Medulla oblongata (tissue), 1 donor: ENCODE results near the gene BRD4.
A peak's percentile ranks its signal among the peaks of the same experiment; 100 is the strongest.

ENCODE experiments used
- DNase-seq: peaks from one replicate; pipeline ENCODE4 v3.0.0-alpha.2; 2015; ENCODE audit errors: extremely low spot score

The BRD4 gene

DNA sequence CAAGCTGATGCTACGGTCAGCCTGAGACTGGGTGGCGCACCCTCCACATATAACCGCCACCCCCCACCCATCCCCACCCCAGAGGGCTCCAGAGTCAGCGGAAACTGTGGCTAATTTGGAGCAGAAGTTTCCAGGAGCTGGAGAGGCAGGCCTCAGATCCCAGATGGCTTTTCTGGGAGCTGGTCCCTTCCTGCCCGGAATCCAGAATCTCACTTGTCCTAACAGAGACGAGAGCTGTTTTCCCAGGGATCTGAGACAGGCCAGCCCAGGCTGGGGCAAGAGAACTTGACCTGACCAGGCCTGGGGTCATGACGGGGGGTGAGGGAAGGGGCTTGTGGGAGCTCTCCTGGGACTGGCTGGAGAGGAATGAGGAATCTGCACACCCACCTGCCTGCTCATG, 106.6 kb downstream of the BRD4 start:
- DNase-seq: no peak

DNA sequence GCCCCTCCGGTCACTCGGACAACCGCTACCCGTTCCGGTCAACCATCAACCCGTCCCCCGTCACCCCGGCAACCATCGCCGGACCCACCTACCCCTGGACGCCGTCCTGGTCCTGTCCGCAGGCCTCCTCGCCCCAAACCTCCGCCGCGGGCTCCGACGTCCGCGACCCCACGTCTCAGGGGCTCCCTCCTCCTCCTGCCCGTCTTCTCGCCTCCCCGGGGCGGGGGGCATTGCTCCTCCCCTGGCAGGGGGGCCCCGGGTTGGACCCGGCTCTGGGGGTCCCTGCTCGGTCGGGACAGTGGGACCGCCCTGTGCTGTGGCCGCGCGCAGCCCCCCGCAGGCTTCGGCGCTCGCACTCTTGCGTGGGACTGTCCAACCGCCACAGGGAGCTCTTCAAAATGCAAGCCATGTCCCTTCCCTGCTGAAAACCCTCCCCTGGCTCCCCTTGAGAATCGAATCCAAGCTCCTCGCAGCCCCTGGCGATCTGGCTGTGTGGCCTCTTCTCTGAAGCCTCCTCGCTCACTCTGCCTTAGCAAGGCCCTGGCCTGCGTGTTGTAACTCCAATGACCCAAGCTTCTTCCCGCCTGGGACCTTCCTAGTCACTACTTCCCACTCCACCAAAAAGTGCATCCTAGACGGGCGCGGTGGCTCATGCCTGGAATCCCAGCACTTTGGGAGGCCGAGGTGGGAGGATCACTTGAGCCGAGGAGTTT, 108.5 kb downstream of the BRD4 start:
- peak; percentile 42 for DNase-seq

DNA sequence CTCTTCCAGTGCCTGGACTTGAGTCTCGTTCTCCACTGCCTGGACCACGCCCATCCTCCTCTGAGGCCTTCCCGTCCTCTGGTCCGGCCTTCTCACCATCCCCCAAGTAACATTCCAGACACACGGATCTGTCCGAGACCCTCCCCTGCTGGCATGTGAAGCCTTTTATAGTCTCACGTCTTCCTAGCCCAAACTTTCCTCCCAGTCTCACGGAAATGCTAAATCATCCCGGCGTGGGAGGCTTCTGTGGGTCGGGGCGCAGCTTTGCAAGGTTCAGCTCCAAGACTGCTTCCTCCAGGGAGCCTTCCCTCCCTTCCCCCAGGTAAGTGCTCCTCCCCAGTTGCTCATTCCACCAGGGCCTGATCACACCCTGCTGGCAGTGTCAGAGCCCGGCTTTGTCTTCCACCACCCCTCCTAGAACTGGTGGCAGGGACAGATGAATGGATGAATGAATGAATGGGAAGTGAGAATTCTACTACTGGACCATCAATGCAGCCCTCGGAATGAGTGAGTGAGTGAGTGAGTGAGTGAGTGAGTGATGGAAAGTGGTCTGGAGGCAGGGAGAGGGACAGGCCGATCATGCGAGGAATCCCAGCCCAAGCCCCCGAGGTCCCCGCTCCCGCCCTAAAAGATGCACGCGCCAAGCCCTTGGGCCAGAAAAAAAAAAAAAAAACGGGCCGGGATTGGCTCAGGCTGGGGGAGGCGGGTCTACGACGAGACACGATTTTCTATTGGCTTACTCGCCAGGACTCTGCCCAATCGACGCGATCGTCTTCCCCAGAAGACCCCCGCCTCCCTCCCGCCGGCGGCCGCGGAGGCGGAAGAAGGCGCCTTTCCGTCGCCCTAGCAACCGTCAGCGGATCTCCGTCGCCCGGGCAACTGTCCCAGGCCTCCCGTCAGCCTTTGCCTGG, 109.3 kb downstream of the BRD4 start:
- peak; percentile 95 for DNase-seq

DNA sequence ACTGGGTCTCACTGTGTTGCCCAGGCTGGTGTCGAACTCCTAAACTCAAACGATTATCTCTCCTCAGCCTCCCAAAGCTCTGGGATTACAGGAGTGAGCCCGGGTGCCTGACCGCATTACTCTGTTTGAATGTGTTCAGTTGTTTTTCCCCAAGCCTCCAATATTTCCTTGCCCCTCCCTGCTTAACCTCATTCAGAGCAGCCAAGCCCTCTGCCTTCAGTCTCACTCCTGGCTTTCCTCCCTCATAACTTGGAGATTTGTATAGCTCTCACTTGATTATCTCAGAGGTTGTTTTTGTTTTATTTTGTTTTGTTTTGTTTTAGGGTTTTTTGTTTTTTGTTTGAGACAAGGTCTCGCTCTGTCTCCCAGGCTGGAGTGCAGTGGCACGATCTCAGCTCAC, 111.5 kb downstream of the BRD4 start:
- DNase-seq: no peak

DNA sequence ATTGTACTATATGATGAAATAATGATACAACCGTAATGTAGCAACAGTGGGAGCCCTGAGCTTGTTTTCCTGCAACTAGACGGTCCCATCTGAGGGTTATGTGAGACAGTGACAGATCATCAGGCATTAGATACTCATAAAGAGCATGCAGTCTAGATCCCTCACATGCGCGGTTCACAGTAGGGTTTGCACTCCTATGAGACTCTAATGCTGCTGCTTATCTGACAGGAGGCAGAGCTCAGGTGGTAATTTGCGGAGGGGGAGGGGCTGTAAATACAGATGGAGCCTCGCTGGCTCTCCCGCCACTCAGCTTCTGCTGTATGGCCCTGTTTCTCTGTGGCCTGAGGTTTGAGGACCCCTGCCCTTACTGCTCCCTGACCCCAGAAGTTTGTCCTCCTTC, 113.8 kb downstream of the BRD4 start:
- no peak for DNase-seq

DNA sequence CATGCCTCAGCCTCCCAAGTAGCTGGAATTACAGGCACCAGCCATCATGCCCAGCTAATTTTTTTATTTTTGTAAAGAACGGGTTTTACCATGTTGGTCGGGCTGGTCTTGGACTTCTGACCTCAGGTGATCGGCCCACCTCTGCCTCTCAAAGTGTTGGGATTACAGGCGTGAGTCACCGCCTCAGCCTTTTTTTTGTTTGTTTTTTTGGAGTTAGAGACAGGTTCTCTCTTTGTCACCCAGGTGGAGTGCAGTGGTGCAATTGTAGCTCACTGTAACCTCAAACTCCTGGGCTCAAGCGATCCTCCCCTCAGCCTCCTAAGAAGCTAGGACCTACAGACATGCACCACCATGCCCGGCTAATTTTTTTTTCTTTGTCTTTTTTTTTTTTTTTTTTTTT, 116.0 kb downstream of the BRD4 start:
- no peak for DNase-seq

DNA sequence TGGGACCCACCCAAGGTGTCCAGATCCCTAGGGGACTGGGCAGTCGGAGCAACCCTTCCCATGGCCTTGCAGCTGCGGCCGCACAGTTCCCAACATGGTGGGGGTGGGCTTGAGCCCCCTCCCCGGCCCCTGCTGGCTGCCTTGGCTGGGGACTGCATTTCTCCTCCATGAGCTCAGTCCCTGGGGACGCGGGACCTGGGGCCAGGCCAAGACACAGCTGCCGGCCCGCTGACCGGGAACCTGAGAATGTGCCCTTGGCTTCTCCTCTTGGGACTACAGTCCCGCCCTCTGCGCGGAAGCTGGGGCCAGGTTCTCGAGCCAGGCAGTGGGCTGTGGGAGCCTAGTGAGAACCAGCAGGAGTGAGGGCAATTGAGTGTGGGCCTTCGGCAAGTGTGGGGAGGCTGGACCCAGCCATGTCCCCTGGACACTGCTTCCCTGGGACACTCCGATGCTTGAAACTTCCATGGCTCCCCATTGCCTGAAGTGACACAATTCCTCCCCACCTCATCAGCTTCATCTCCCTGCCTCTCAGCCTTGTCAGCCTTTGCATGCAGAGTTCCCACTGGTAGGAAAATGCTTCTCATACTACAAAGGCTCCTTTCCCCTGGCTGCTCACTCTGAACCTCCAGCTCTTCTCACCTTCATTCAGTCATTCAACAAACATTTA, 118.5 kb downstream of the BRD4 start:
- no peak for DNase-seq

DNA sequence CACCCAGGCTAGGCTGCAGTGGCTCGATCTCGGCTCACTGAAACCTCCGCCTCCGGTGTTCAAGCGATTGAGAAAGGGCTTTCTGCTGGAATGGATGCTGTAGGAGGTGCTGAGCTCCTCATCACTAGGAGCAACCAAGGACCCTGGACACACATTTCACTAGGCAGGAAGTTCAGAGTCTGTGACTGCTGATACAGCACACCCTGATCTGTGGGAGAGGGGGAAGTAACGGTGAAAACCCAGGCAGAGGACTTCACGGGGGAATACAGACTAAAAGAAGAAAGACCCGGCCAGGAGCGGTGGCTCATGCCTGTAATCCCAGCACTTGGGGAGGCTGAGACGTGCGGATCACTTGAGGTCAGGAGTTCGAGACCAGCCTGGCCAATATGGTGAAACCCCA, 119.6 kb downstream of the BRD4 start:
- no peak for DNase-seq

DNA sequence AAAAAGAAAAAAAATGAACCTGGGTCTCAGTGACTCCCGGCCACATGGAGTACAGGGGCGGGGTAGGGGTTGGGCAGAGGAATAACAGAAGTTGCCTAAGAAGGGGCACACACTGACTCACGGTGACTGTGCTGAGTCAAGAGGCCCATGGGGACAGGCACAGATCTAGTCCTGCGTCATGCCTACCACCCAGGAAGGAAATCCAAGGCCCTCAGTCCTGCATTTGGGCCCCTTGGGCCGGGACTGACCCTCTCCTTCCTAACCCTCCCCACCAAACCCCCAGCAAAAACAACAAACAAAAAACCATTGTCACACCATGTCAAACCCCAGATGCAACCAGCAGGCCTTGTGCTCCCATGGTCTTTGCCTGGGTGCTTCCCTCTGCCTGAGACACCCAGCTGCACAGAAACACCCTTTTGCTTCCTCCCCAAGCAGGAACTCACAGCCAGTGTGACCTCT, 122.0 kb downstream of the BRD4 start:
- DNase-seq: no peak

DNA sequence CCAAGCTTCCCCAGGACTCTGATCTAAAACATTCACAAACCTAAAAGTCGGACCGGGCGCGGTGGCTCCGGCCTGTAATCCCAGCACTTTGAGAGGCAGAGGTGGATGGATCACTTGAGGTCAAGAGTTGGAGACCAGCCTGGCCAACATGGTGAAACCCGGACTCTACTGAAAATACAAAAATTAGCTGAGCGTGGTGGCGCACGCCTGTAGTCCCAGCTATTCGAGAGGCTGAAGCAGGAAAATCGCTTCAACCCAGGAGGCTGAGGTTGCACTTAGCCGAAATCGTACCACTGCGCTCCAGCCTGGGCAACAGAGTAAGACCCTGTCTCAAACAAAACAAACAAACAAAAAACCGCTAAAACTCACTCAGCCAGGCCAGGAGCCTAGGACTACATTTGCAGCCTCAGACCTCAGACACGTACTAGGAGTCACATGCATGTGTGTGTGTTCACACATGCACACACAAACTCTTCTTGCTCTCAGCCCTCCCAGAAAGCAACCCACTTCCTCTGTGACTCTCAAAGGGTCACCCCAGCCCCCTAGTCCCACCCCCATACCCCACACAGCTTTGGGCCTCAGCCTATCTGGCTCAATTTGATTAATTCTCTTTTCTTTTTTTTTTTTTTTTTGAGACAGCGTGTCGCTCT, 130.8 kb downstream of the BRD4 start:
- no peak for DNase-seq

DNA sequence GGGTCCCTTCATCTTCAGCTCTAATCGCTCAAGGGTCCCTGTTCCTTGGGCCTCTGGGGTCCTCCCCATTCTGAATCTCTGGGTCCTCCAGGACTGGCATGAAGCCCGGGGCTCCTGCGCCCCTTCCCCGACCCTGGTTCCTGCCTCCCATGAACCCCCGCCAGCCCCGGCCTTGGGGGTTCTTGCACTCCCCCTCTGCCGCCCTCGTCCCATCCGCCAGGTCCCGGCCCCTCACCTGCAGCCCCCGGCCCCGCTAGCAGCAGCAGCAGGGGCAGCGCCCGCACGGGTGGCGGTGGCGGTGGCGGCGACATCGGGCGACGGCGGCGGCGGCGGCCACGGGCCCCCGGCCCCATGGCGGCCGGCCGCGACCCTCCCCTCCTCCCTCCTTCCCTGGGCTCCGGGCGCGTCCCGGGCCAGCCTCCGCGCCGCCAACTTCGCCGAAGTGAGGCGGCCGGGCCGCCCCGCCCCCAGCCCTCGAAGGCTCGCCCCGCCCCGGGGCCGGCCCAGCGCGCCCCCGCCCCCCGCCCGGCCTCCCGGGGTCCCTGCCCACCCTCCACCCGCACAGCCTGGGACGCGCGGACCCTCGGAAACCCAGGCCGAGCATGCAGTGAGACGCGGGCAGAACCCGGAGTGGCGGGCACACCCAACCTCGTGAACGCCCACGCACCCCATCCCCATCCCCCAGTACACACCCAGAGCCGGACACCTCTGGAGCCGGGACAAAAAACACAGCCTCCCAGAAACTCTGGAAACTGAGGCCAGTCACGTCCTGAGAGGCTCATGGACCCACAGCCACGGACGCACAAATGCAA, 131.6 kb downstream of the BRD4 start, which contains the start of gene NOTCH3:
Gene NOTCH3 (minus strand): TSS at position 443 of the 812 bp plus-strand sequence. CDS start 90 bp downstream, at position 353.
- no peak for DNase-seq

DNA sequence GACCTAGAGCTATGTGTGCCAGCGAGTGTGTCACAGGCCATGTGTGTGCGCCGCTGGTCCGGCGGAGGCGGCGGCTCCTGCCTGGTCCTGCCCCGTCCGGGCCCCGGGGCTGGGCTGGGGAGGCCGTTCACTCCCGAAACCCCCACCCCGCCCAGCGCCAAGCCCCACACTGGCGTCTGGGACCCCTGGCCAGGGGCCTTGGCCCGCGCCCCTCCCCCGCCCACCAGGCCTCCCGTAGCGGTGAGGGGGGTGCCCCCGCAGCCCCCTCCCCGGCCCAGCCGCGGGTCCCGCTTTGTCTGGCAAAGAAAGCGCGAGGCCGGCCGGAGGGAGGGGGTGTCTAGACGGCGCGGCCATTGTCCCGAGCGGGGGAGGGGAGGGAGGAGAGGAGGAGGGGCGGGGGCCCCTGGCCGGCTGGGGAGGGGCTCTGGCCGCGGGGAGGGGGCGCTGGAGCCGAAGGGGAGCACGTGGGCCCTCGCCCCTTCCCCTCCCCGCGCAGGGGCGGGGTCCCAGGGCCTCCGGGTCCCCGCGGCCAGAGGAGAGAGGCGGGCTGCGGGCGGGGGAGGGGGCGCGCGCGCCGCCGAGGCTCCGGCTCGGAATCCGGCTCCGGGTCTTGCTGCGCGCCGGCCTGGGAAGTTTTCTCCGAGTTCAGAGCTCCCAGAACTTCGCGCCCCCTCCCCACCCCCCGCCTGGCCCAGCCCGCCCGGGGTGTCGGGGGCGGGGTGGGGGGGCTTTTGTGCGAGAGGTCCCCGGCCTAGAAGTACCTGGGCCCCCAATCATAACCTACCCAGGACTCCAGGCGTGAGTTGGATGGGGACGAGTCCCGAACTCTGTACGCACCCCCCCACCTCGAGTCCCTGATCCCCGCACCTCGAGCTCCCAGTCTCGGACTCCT, 132.4 kb downstream of the BRD4 start:
- no peak for DNase-seq

DNA sequence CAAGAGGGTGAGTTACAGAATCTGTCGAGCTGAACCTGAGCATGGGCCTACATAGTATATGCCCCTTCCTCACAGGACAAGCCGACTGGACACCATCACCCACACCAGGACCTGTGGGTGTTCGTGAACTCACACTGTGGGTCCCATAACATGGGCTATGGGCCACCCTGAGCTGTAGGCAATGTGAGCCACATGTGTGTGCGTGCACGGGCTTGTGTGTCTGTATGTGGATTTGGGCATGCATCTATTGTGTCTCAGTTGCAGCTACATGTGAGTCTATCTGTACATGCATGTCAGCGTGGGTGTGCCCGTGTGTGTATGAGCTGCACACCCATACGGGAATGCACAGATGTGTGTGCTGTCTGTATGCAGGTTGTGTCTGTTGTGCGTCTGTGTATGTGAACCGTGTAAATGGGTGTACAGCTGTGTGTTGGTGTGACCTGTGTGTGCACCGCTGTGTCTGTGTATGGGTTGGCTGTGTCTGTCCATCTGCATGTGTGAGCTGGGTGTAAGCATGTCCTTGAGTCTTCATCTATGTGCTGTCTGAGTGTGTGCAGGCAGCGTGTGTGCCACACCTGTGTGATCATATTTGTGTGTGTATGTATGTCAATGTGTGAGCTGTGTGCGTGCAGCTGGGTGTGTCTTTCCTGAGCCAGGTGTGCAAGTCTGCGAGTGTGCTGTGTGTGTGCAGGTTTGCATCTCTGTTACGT, 133.2 kb downstream of the BRD4 start:
- no peak for DNase-seq

DNA sequence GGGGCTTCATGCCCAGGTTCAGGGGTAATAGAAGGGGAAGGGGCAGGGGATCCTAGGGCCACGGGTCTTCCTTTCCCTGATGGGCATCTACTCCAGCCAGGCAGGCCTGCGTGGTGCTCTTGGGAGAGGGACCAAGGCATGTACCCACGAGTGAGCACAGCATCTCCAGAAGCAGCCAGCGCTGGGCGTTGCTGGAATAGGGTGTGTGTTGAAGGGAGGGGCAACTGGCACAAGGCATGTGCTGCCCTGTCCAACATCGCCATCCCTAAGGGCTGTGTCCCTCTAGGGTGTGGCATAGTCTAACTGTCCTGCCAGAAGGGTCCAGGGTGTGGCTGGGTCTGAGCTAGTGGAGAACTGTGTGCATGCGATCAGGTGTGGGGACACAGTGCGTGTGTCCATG, 134.4 kb downstream of the BRD4 start:
- no peak for DNase-seq

DNA sequence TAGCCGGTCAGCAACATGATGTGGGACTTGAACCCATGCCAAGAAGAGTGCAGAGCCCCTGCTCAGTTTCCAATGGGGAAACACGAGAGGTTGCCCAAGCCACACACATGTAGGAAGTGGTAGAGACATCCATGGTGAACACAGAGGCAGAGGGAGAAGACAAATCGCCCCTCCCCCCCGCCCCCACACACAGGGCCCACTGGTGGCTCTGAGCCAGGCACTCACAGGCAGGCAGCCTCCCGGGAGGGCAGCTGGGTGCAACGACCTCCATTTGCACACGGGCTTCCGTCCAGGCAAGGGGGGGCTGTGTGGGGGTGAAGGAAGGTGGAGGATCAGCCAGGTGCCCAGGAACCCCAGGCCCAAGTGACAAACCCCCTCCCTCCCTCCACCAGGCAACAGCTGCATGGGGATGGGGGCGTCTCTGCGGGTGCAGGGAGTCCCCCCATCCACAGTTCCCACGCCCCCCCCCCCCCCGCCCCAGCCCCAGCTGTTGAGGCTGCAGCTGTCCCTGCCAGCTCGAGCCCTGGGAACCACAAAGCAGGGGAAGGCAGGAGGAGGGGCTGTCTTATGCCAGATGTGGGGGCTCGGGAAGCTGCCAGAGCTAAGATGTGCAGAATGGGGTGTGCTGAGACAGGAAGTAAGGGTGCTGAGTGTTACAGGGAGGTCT, 134.9 kb downstream of the BRD4 start:
- no peak for DNase-seq

DNA sequence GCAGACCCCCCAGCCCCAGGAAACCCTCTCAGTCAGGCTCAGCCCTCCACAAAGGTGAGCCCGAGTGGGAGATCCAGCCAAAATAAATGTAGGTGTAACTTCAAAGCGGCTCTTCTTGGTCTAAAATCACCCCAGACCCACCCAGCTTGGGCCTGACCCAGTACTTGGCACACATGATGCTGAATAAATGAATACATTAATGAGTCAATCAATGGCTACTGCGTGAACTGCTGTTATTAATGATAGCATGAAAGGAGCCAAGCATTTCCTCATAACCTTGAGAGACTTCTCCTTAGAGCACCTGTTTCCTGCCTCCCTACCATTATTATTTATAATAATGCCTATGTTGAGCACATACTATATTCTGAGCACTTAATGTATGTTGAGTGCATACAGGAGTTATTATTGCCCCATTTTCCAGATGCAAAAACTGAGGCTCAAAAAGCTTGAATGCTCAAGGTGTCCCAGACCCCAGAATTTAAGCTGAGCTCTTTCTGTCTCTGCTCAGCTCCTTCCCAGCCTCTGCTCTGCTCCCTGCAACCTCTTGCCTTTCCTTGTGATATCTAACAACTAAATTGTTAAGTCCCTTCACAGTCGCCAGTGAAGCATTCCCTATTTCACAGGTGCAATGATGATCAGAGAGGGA, 135.9 kb downstream of the BRD4 start:
- DNase-seq: no peak

DNA sequence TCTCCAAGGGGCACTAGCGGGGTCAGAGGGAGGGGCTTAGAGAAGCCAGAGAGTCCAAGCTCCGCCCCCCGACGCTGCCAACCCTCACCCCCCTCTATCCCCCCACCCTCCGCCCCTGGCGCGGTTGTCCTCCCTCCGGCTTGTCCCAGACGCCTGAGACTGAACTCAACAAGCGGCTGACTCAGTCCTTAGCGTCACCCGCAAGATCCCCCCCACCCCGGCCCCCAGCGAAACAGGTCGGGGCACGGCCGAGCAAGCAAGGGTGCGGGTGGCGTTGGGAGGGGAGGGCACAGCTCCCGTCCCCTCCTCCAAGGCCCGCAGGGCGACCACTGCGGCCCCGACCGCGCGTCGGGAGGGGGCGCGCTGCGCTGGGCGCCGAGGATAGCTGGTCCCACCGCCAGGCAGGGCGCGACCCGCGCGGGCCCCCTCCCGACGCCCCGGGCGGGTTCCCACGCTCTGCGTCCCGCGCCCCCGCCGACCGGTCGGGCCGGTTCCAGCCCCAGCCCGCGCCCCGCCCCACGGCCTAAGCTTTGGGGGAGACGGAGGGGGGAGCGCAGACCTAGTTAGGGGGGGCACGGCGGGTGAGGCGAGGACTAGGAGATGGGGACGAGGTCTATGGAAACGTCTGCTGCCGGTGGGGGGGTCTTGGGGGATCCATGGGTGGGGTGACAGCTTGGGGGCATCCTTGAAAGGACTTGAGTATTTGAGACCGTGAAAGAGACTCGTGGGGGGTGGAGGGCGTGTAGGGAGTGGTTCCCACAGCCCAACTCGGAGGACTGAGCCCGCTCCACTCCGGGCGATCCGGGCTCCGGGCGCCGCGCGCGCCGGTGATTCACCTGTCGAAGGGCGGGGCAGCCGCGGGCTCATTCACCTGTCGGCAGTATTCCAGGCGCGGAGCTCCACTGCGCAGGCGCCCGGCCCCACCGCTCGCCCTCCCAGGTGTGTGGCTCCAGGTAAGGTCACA, 136.7 kb downstream of the BRD4 start:
- DNase-seq: no peak
